Adipose tissue (tissue), 3 donors: ENCODE results near the gene OR10A2. TPM values are rescaled to one million over a fixed set of nuclear protein-coding genes. Genes with fewer than 3 reads are reported as not detected.
"Not testable (repeated sequence)": the region's sequence is repeated elsewhere in the genome, so short reads cannot be mapped to it uniquely, and the experiment has no call there.

Experiments
- H3K27ac ChIP-seq: one replicate; pipeline ENCODE4 v1.5.1; 2013; ENCODE audit warnings: low read depth, low read length
- WGBS, 3 donors: extraction: QIAGEN DNeasy Blood & Tissue Kit; methylation state at CpG; one replicate each; pipeline ENCODE4 v1.1.7; 2013; 5-methylcytosine and 5-hydroxymethylcytosine counted together
- polyA plus RNA-seq, 3 donors: library from polyadenylated mRNA; stranded (reverse); fragments of 200-250 nt; gene quantifications; one replicate each; pipeline ENCODE4 v1.2.3, GENCODE V29; 2013
- donor health status: healthy with polysubstance abuse.
- donor health status: Bipolar disorder and iron deficiency.
- donor health status: healthy.

The OR10A2 gene
- polyA plus RNA-seq, 3 donors = not detected

- no peak overlapping the region for H3K27ac ChIP-seq
- WGBS, 3 donors = 83 to 84% (median 84%) methylated on average over 2 of the region's 2 CpGs
These were observed 12.9 kb downstream of the OR10A2 start for GRCh38 chr11:6875761-6876160.

GRCh38 chr11:6876325-6876724 is 13.5 kb downstream of the OR10A2 start, which contains the start of gene OR10A4:
Gene OR10A4 (plus strand): TSS chr11:6876625. CDS start chr11:6876648, 23 bp downstream.
- no peak within 1 kb of the TSS for H3K27ac ChIP-seq
- 73 to 87% (median 85%) methylated on average over 1 of the region's 1 CpG for WGBS, 3 donors

DNA sequence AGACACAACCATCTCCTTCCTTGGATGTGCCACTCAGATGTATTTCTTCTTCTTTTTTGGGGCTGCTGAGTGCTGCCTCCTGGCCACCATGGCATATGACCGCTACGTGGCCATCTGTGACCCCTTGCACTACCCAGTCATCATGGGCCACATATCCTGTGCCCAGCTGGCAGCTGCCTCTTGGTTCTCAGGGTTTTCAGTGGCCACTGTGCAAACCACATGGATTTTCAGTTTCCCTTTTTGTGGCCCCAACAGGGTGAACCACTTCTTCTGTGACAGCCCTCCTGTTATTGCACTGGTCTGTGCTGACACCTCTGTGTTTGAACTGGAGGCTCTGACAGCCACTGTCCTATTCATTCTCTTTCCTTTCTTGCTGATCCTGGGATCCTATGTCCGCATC is 14.1 kb downstream of the OR10A2 start:
- WGBS, 3 donors = 74 to 93% (median 87%) methylated on average over 3 of the region's 3 CpGs
- H3K27ac ChIP-seq = no peak overlapping the region

GRCh38 chr11:6882751-6883150 is 19.9 kb downstream of the OR10A2 start:
- no peak overlapping the region for H3K27ac ChIP-seq

- H3K27ac ChIP-seq = not testable (repeated sequence)
- WGBS, 3 donors = 84 to 95% (median 90%) methylated on average over 5 of the region's 5 CpGs
These were observed 24.9 kb downstream of the OR10A2 start for GRCh38 chr11:6887711-6888110.

DNA sequence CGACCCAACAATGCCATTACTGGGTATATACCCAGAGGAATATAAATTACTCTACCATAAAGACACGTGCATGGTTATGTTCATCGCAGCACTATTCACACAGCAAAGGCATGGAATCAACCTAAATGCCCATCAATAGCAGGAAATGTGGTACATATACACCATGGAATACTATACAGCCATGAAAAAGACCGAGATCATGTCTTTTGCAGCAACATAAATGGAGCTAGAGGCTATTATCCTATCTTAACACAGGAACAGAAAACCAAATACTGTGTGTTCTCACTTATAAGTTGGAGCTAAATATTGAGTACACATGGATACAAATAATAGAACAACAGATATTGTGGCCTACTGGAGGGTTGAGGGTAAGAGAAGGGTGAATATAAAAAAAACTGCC is 26.0 kb downstream of the OR10A2 start:
- no peak overlapping the region for H3K27ac ChIP-seq
- WGBS, 3 donors = 85 to 87% (median 86%) methylated on average over 4 of the region's 4 CpGs

DNA sequence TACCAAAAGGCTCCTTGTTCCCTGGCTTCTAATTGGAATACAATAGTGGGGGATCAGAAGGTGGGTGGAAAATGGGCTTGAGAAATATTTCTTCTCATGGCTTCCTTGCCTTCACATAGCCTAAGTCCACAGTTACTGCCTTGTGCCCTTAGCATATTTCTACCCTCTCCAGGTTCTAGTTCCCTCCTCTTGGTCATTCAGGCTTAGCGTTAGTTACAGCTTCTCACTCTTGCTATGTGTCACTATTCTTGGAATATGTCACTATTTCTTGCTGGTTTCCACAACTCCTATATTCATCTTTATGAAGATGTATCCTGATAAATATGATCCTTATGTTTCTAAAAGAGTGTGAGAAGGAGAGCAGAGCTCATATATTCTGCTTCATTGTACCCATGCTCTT is 27.0 kb downstream of the OR10A2 start:
- H3K27ac ChIP-seq = no peak overlapping the region
- 79 to 86% (median 79%) methylated on average over 1 of the region's 1 CpG for WGBS, 3 donors

DNA sequence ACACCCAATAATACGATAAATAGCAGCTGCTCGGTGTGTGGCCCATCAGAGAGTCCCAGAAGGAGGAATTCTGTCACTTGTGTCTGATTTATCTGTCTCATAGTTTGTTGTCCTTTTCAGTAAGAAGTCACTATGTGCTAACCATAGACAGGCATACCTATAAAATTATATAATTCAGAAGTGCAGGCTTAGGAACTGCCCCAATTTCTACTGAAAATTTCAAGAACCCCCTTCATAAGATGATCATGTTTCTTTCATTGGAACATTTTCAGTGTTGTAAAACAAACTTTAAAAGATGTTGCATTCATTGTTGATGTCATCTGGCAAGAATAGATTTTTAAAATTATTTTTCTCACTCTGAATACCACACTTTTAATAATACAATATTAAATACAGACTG is 29.5 kb downstream of the OR10A2 start, which contains the start of gene OR2D2:
Gene OR2D2, minus strand, starts transcription at position 101 of the 400 bp plus-strand sequence. Its CDS starts 0 bp downstream, at position 101.
- WGBS, 3 donors = 78 to 87% (median 79%) methylated on average over 2 of the region's 2 CpGs

GRCh38 chr11:6894097-6894496 is 31.2 kb downstream of the OR10A2 start:
- H3K27ac ChIP-seq = no peak overlapping the region

More for the DNA sequence above, 29.5 kb downstream of the OR10A2 start, which contains the start of gene OR2D2:
- H3K27ac ChIP-seq = no peak within 1 kb of the TSS

- H3K27ac ChIP-seq = no peak overlapping the region
These were observed 32.2 kb downstream of the OR10A2 start for GRCh38 chr11:6895010-6895409.

DNA sequence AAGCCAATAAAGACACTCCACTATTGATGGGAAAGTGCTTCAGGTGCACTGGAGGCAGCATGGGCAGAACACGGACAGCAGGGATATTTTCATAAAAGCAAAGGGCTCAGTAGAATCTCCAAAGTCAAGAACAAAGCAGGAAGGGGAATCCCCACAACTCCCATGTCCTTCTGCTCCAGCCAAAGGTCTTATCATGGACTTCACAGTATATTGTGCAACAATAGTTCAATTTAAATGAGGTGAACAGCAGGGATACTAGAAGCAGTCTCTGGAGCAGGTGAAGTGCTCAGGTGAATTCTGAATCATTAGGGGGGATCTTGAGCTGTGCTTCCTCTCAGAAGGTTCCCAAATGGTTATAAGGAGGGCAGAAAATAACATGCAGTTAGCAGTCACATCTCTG is 36.1 kb downstream of the OR10A2 start:
- 56 to 67% (median 67%) methylated on average over 1 of the region's 1 CpG for WGBS, 3 donors
- no peak overlapping the region for H3K27ac ChIP-seq

DNA sequence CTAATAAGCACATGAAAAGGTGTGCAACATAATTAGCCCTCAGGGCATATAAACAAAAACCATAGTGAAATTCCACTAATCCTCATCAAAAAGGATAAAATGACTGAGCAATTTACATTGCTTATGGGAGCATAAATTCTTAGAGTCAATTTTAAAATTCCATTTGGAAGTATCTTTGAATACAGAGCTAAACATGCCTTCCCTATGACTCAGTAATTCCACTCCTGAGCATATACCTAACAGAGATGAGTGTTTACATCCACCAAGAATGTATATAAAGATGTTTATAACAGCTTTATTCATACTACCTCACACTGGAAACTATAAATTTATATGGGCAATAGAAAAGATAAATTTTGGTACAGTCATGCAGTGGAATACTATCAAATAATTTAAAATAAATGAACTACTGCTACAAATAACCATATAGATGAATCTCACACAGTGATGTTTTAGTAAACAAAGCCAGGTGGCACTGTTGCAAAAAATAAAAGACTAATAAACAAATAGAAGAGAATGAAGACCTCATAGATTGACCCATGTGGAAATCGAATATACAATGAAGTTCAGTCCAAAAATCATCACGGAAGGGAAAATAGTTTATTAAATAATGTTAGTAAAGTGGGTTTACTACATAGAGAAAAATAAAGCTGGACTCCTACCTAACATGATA is 37.6 kb downstream of the OR10A2 start:
- H3K27ac ChIP-seq = no peak overlapping the region
- WGBS, 3 donors = 54 to 72% (median 65%) methylated on average over 2 of the region's 2 CpGs

DNA sequence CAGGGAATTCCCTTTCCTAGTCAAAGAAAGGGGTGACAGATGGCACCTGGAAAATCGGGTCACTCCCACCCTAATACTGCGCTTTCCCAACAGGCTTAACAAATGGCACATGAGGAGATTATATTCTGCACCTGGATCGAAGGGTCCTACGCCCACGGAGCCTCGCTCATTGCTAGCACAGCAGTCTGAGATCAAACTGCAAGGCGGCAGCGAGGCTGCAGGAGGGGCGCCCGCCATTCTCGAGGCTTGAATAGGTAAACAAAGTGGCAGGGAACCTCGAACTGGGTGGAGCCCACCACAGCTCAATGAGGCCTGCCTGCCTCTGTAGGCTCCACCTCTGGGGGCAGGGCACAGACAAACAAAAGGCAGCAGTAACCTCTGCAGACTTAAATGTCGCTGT is 41.9 kb downstream of the OR10A2 start:
- H3K27ac ChIP-seq = not testable (repeated sequence)
- 84 to 88% (median 86%) methylated on average over 13 of the region's 13 CpGs for WGBS, 3 donors

GRCh38 chr11:6911378-6911777 is 48.5 kb downstream of the OR10A2 start:
- WGBS, 3 donors = 83 to 93% (median 91%) methylated on average over 3 of the region's 3 CpGs
- no peak overlapping the region for H3K27ac ChIP-seq

- no peak overlapping the region for H3K27ac ChIP-seq
- WGBS, 3 donors = 45 to 63% (median 53%) methylated on average over 3 of the region's 3 CpGs
These were observed 49.1 kb downstream of the OR10A2 start for GRCh38 chr11:6911948-6912347.

GRCh38 chr11:6919698-6920097 is 56.8 kb downstream of the OR10A2 start:
- 37 to 56% (median 52%) methylated on average over 2 of the region's 2 CpGs for WGBS, 3 donors
- no peak overlapping the region for H3K27ac ChIP-seq

DNA sequence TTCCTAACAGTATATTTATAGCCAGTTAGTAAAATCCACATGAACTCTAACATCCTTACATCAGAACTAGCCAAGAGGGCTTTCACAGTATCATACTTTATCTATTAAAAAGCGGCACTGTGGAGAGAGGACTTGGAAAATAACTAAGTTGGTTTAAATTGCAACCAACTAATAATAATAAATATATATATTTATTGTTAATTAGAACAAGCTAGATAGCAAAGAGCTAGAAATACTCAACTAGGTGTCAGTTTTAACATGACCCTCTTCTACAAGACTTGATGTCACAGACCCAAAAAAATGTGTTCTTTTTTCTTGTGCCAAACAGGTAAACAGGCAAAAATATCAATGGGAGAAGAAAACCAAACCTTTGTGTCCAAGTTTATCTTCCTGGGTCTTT is 57.8 kb downstream of the OR10A2 start, which contains the start of gene OR2D3:
Gene OR2D3, plus strand, starts transcription at position 301 of the 400 bp plus-strand sequence. Its CDS starts 0 bp downstream, at position 301.
- no peak within 1 kb of the TSS for H3K27ac ChIP-seq
- 84 to 97% (median 95%) methylated on average over 1 of the region's 1 CpG for WGBS, 3 donors
